Naive thymus-derived CD4-positive, alpha-beta T cell (primary cell): Measurements from ENCODE around the gene OSBPL6. TPM values are rescaled to one million over a fixed set of nuclear protein-coding genes. Genes with fewer than 3 reads are reported as not detected.

ENCODE experiments used
- ATAC-seq: fragments of 150-1000 bp; cut with Tn5 transposase; 2 replicates; pipeline ENCODE4 v1.10.0; 2021; ENCODE audit warnings: mild to moderate bottlenecking, moderate library complexity
- CTCF ChIA-PET: fragments of 350-600 bp; sonication (Branson Sonifier 250); formaldehyde crosslinking; loops from one replicate; lab custom pipeline; 2021; ENCODE audit warnings: antibody characterized with exemption; lab: Charles Lee
- POLR2A ChIA-PET: fragments of 350-600 bp; sonication (Branson Sonifier 250); formaldehyde crosslinking; loops from one replicate; lab custom pipeline; 2021; ENCODE audit warnings: antibody characterized with exemption, inconsistent platforms; lab: Charles Lee
- DNase-seq, 9 donors: peaks; one replicate each; pipeline versions ENCODE4 v3.0.0 to v3.0.0-alpha.2; 2020 to 2022; ENCODE audit warnings: mixed read lengths in 1 of 9
- H3K27ac ChIP-seq: one replicate; pipeline ENCODE4 v1.7.0; 2013; ENCODE audit warnings: mild to moderate bottlenecking, low read depth, low read length, moderate library complexity
- H3K27me3 ChIP-seq, 2 donors: one replicate each; pipeline ENCODE4 v1.7.0; 2013; ENCODE audit warnings: low read length in 2 of 2, mild to moderate bottlenecking in 2 of 2, moderate library complexity in 2 of 2; ENCODE audit not compliant: control insufficient read depth in 2 of 2, insufficient read depth in 2 of 2
- H3K36me3 ChIP-seq, 3 experiments: 1 replicate in 2 of 3; 2 replicates in 1 of 3; pipeline ENCODE4 v1.7.0; 2013; ENCODE audit warnings: low read length in 3 of 3, mild to moderate bottlenecking in 3 of 3, moderate library complexity in 1 of 3; ENCODE audit not compliant: insufficient read depth in 3 of 3, control insufficient read depth in 2 of 3
- H3K4me1 ChIP-seq, 2 donors: one replicate each; pipeline ENCODE4 v1.7.0; 2013; ENCODE audit warnings: low read length in 2 of 2, mild to moderate bottlenecking in 2 of 2, moderate library complexity in 1 of 2; ENCODE audit not compliant: control insufficient read depth in 2 of 2, insufficient read depth in 2 of 2
- H3K4me3 ChIP-seq: 2 replicates; pipeline ENCODE4 v1.7.0; 2013; ENCODE audit warnings: mild to moderate bottlenecking, low read length
- H3K9me3 ChIP-seq, 3 experiments: 1 replicate in 2 of 3; 2 replicates in 1 of 3; pipeline ENCODE4 v1.7.0; 2013; ENCODE audit warnings: low read length in 3 of 3; ENCODE audit not compliant: control insufficient read depth in 2 of 3
- H3K27ac Mint-ChIP-seq, 9 donors: one replicate each; pipeline ENCODE4 v1.8.0; 2020 to 2022; ENCODE audit warnings: mixed read lengths in 9 of 9, mild to moderate bottlenecking in 8 of 9, moderate library complexity in 5 of 9, inconsistent platforms in 2 of 9
- H3K27me3 Mint-ChIP-seq, 5 donors: one replicate each; pipeline ENCODE4 v1.8.0; 2021 to 2022; ENCODE audit warnings: mixed read lengths in 5 of 5, mild to moderate bottlenecking in 1 of 5
- H3K36me3 Mint-ChIP-seq, 5 donors: one replicate each; pipeline ENCODE4 v1.8.0; 2020 to 2022; ENCODE audit warnings: mixed read lengths in 5 of 5, mild to moderate bottlenecking in 3 of 5, inconsistent platforms in 1 of 5
- H3K4me1 Mint-ChIP-seq, 7 donors: one replicate each; pipeline ENCODE4 v1.8.0; 2020 to 2022; ENCODE audit warnings: mixed read lengths in 7 of 7, mild to moderate bottlenecking in 3 of 7, inconsistent platforms in 1 of 7
- H3K4me3 Mint-ChIP-seq, 10 donors: one replicate each; pipeline ENCODE4 v1.8.0; 2020 to 2022; ENCODE audit warnings: mild to moderate bottlenecking in 10 of 10, mixed read lengths in 10 of 10, moderate library complexity in 6 of 10, inconsistent platforms in 2 of 10
- H3K9me3 Mint-ChIP-seq, 11 donors: one replicate each; pipeline ENCODE4 v1.8.0; 2020 to 2022; ENCODE audit warnings: mixed read lengths in 11 of 11, mild to moderate bottlenecking in 4 of 11, inconsistent platforms in 1 of 11, moderate library complexity in 1 of 11
- intact Hi-C, 2 donors: fragments of 100-400 bp; cut with micrococcal nuclease; formaldehyde crosslinking; loops; one replicate each; pipeline ENCODE4 v1.15.1; 2023
- polyA plus RNA-seq, 2 donors: library from polyadenylated mRNA; unstranded; fragments of 300-500 nt; fragmentation: Illumina TruSeq; gene quantifications; one replicate each; pipeline ENCODE4 v1.2.3, GENCODE V29; 2021
- total RNA-seq, 6 experiments: library from RNA in 5 of 6; stranded (reverse) in 5 of 6; gene quantifications; 1 replicate in 5 of 6; 2 replicates in 1 of 6; pipeline ENCODE4 v1.2.3 and lab custom pipeline; 2021 to 2026

The OSBPL6 gene
- total and polyA plus RNA-seq, 7 experiments from 2014 or later: 0.05 to 1.1 (median 0.48) TPM; not detected in 2

GRCh38 chr2:178367344-178367743, 173.0 kb downstream of the OSBPL6 start:
- no peaks in the 10 kb centered on the region for H3K9me3 ChIP-seq
- Mint-ChIP-seq H3K36me3 (no peaks in the 10 kb centered on the region), H3K4me1 (no peaks in the 10 kb centered on the region), H3K27ac (no peak overlapping the region), H3K4me3 (no peak overlapping the region), H3K27me3 (peaks cover 4 to 26% (median 9%) of the 10 kb centered on the region in 5 donors), H3K9me3 (no peaks in the 10 kb centered on the region)
- intact Hi-C loops: no loop called here
- CTCF ChIA-PET: no interaction called here
- no peak overlapping the region for H3K4me3 ChIP-seq
- POLR2A ChIA-PET: no interaction called here
- ATAC-seq: no peak
- H3K36me3 ChIP-seq: no peaks in the 10 kb centered on the region
- H3K4me1 ChIP-seq: no peaks in the 10 kb centered on the region
- no peak for DNase-seq
- H3K27me3 ChIP-seq: no peaks in the 10 kb centered on the region
- H3K27ac ChIP-seq: no peak overlapping the region

GRCh38 chr2:178374865-178375264, 180.6 kb downstream of the OSBPL6 start:
- H3K9me3 ChIP-seq: no peaks in the 10 kb centered on the region
- intact Hi-C loops: no loop called here
- H3K4me1 Mint-ChIP-seq: peaks cover 0 to 5% (median 0%) of the 10 kb centered on the region in 7 donors
- no peak overlapping the region for H3K27ac ChIP-seq
- peaks cover 0 to 4% (median 0%) of the 10 kb centered on the region in 5 donors for H3K36me3 Mint-ChIP-seq
- no peak overlapping the region for H3K4me3 ChIP-seq
- peaks cover 0 to 3% (median 0%) of the 10 kb centered on the region in 11 donors for H3K9me3 Mint-ChIP-seq
- CTCF ChIA-PET: no interaction called here
- peaks cover 0 to 6% of the 10 kb centered on the region in 2 donors for H3K27me3 ChIP-seq
- no peaks in the 10 kb centered on the region for H3K4me1 ChIP-seq
- H3K27me3 Mint-ChIP-seq: peaks cover 29 to 38% (median 32%) of the 10 kb centered on the region in 5 donors
- H3K27ac Mint-ChIP-seq: no peak overlapping the region
- no peak overlapping the region for H3K4me3 Mint-ChIP-seq
- ATAC-seq (no peak), DNase-seq (no peak)
- H3K36me3 ChIP-seq: no peaks in the 10 kb centered on the region
- POLR2A ChIA-PET: no interaction called here

- no peak overlapping the region for H3K4me3 ChIP-seq
- H3K27me3 ChIP-seq: peaks cover 0 to 6% of the 10 kb centered on the region in 2 donors
- Mint-ChIP-seq H3K27ac (no peak overlapping the region), H3K4me3 (no peak overlapping the region), H3K9me3 (peaks cover 0 to 3% (median 0%) of the 10 kb centered on the region in 11 donors), H3K36me3 (peaks cover 0 to 4% (median 0%) of the 10 kb centered on the region in 5 donors), H3K27me3 (peaks cover 27 to 38% (median 30%) of the 10 kb centered on the region in 5 donors), H3K4me1 (peaks cover 0 to 5% (median 0%) of the 10 kb centered on the region in 7 donors)
- H3K36me3 ChIP-seq: no peaks in the 10 kb centered on the region
- no peak for DNase-seq
- no peaks in the 10 kb centered on the region for H3K9me3 ChIP-seq
- no peak overlapping the region for H3K27ac ChIP-seq
- ATAC-seq: no peak
- ChIA-PET POLR2A (no interaction called here), CTCF (no interaction called here)
- no peaks in the 10 kb centered on the region for H3K4me1 ChIP-seq
- intact Hi-C loops: no loop called here
These were observed 182.7 kb downstream of the OSBPL6 start for GRCh38 chr2:178377046-178377445.

DNA sequence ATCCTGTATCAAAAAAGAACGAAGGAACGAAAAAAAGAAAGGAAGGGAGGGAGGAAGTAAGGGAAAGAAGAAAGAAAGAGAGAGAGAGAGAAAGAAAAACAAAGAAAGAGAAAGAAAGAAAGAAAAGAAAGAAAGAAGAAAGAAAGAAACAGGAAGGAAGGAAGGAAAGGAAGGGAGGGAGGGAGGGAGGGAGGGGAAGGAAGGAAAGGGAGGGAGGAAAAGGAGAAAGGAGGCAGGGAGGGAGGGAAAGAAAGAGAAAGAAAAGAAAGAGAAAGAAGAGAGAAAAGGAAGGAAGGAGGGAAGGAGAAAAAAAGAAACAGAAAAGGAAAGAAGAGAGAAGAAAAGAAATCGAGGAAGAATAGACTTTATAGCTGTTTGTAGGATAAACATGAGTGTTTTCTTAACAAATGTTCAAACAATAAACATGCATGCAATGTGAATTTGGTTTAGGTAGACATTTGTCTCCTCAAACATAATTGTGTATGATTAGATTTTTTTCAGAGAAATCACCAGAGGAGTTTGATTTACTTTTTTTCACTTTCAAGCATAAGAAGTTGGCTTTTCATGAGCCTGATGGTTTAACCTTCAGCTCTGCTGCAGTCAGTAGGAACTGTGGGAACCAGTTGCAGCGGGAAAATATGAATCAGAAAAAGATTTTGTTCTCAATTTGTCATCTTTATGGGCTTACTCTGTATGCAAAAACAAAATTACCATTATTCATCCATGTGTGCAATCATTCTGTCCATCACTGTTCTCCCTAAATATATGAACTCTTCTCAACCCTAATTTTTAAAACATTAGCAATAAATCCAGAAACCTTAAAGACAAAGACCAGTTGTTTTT, 185.1 kb downstream of the OSBPL6 start:
- peaks cover 0 to 3% (median 0%) of the 10 kb centered on the region in 11 donors for H3K9me3 Mint-ChIP-seq
- ATAC-seq (no peak), DNase-seq (no peak)
- intact Hi-C loops: no loop called here
- Histone ChIP-seq H3K27me3 (no peaks in the 10 kb centered on the region), H3K9me3 (no peaks in the 10 kb centered on the region), H3K4me1 (no peaks in the 10 kb centered on the region), H3K27ac (no peak overlapping the region), H3K36me3 (no peaks in the 10 kb centered on the region), H3K4me3 (no peak overlapping the region)
- no peak overlapping the region for H3K4me3 Mint-ChIP-seq
- H3K27me3 Mint-ChIP-seq: peaks cover 10 to 33% (median 22%) of the 10 kb centered on the region in 5 donors
- CTCF ChIA-PET: no interaction called here
- peaks cover 0 to 5% (median 0%) of the 10 kb centered on the region in 7 donors for H3K4me1 Mint-ChIP-seq
- H3K36me3 Mint-ChIP-seq: peaks cover 0 to 4% (median 0%) of the 10 kb centered on the region in 5 donors
- H3K27ac Mint-ChIP-seq: no peak overlapping the region
- POLR2A ChIA-PET: no interaction called here

DNA sequence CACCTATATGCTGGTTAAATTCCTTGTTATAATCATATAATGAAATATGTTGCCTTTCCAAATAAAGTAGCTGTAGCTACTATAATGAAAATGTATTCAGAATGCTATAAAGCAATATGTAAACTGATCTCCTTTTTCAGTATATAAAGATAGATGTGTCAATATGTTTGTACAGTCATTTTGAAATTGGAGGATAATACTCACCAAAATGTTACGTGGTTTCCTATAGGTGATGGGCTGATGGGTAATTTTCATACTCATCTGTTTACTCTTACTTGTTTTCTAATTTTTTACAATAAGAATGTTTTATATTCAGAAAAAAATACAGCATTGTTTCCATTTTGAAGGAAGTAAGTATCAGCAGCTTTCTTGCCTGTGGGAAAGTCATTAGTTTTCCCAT, 186.5 kb downstream of the OSBPL6 start:
- Histone ChIP-seq H3K27me3 (no peaks in the 10 kb centered on the region), H3K9me3 (no peaks in the 10 kb centered on the region), H3K4me3 (no peak overlapping the region), H3K36me3 (no peaks in the 10 kb centered on the region), H3K27ac (no peak overlapping the region), H3K4me1 (no peaks in the 10 kb centered on the region)
- DNase-seq: no peak
- no peak for ATAC-seq
- peaks cover 0 to 3% (median 0%) of the 10 kb centered on the region in 11 donors for H3K9me3 Mint-ChIP-seq
- CTCF ChIA-PET: no interaction called here
- H3K4me1 Mint-ChIP-seq: peaks cover 0 to 4% (median 0%) of the 10 kb centered on the region in 7 donors
- no peak overlapping the region for H3K4me3 Mint-ChIP-seq
- peaks cover 0 to 4% (median 0%) of the 10 kb centered on the region in 5 donors for H3K36me3 Mint-ChIP-seq
- POLR2A ChIA-PET: no interaction called here
- intact Hi-C loops: no loop called here
- H3K27ac Mint-ChIP-seq: no peak overlapping the region
- peaks cover 0 to 29% (median 14%) of the 10 kb centered on the region in 5 donors for H3K27me3 Mint-ChIP-seq

GRCh38 chr2:178383718-178384117, 189.4 kb downstream of the OSBPL6 start:
- CTCF ChIA-PET: no interaction called here
- Histone ChIP-seq H3K4me1 (no peaks in the 10 kb centered on the region), H3K4me3 (no peak overlapping the region), H3K9me3 (no peaks in the 10 kb centered on the region), H3K36me3 (no peaks in the 10 kb centered on the region), H3K27me3 (no peaks in the 10 kb centered on the region), H3K27ac (no peak overlapping the region)
- DNase-seq (no peak), ATAC-seq (no peak)
- Mint-ChIP-seq H3K27me3 (peaks cover 0 to 7% (median under 1%) of the 10 kb centered on the region in 5 donors), H3K4me3 (no peak overlapping the region), H3K9me3 (no peaks in the 10 kb centered on the region), H3K27ac (no peak overlapping the region), H3K36me3 (peaks cover 0 to 6% (median 0%) of the 10 kb centered on the region in 5 donors), H3K4me1 (peaks cover 0 to 13% (median 4%) of the 10 kb centered on the region in 7 donors)
- POLR2A ChIA-PET: no interaction called here
- intact Hi-C loops: no loop called here
